Testis (tissue), 3 donors: ENCODE results near the gene URB2. TPM values are rescaled to one million over a fixed set of nuclear protein-coding genes. Genes with fewer than 3 reads are reported as not detected.

ENCODE experiments used
- DNase-seq: peaks from one replicate; pipeline ENCODE4 v3.0.0-alpha.2; 2019
- H3K27ac ChIP-seq, 2 donors: fragments of 200-600 bp; sonication (generic); one replicate each; pipeline ENCODE4 v1.5.1; 2019
- H3K27me3 ChIP-seq: fragments of 200-600 bp; sonication (generic); one replicate; pipeline ENCODE4 v1.5.1; 2019
- H3K36me3 ChIP-seq: fragments of 200-600 bp; sonication (generic); one replicate; pipeline ENCODE4 v1.5.1; 2017; ENCODE audit warnings: low read depth; ENCODE audit errors: missing control alignments
- H3K4me1 ChIP-seq: fragments of 200-600 bp; sonication (generic); one replicate; pipeline ENCODE4 v1.5.1; 2019
- H3K4me3 ChIP-seq, 2 donors: fragments of 200-600 bp; sonication (generic); one replicate each; pipeline ENCODE4 v1.5.1; 2017 to 2019
- H3K9me3 ChIP-seq: fragments of 200-600 bp; sonication (generic); one replicate; pipeline ENCODE4 v1.5.1; 2017
- CTCF ChIP-seq, 3 experiments: fragments of 450-650 bp in 2 of 3; fragments of 200-600 bp in 1 of 3; sonication (generic) in 1 of 3; IDR thresholded peaks; one replicate each; pipeline ENCODE4 v1.5.1; 2016 to 2019; ENCODE audit warnings: antibody characterized with exemption in 3 of 3, mild to moderate bottlenecking in 2 of 3, moderate library complexity in 1 of 3
- POLR2A ChIP-seq: fragments of 450-650 bp; IDR thresholded peaks from one replicate; pipeline ENCODE4 v1.6.1; 2017; ENCODE audit warnings: antibody characterized with exemption, mild to moderate bottlenecking, moderate library complexity
- WGBS, 2 donors: methylation state at CpG; one replicate each; pipeline ENCODE4 v1.1.5; 2018; 5-methylcytosine and 5-hydroxymethylcytosine counted together
- intact Hi-C: fragments of 100-400 bp; cut with DNase I; formaldehyde crosslinking; loops from one replicate; pipeline ENCODE4 v1.15.1; 2023; ENCODE audit warnings: low total_unique reads
- polyA plus RNA-seq: library from polyadenylated mRNA; stranded (reverse); fragments of 350-450 nt; fragmentation: Illumina TruSeq; extraction: RNeasy Lipid Tissue Mini Kit (QIAGEN cat#74804); gene quantifications from one replicate; pipeline ENCODE4 v1.2.3, GENCODE V29; 2014; ENCODE audit warnings: low read depth, low replicate concordance; ENCODE audit not compliant: insufficient read depth
- total RNA-seq, 2 donors: library from RNA; depleted of rRNA; stranded (reverse); fragments of >200 nt; gene quantifications; one replicate each; pipeline ENCODE4 v1.2.3, GENCODE V29; 2016

Gene URB2
- total and polyA plus RNA-seq, 3 donors from 2014 or later: 15.9 to 18.8 (median 18.7) TPM

- intact Hi-C loops: no loop called here
- H3K9me3 ChIP-seq: no peaks in the 10 kb centered on the region
- no peaks in the 10 kb centered on the region for H3K4me1 ChIP-seq
- no peaks in the 10 kb centered on the region for H3K36me3 ChIP-seq
- H3K27ac ChIP-seq: no peak overlapping the region
- no peak overlapping the region for H3K4me3 ChIP-seq
- no peaks in the 10 kb centered on the region for H3K27me3 ChIP-seq
- TF ChIP-seq POLR2A: no peak
- no peak for TF ChIP-seq CTCF (IDR thresholded peaks at IDR 0.05)
- 93 to 100% methylated on average over 4 of the region's 4 CpGs for WGBS, 2 donors
- no peak for DNase-seq
Measured at GRCh38 chr1:229648406-229648805, 22.4 kb downstream of the URB2 start.

- Histone ChIP-seq H3K27me3 (no peaks in the 10 kb centered on the region), H3K4me1 (no peaks in the 10 kb centered on the region), H3K36me3 (no peaks in the 10 kb centered on the region), H3K27ac (no peak overlapping the region), H3K9me3 (no peaks in the 10 kb centered on the region), H3K4me3 (no peak overlapping the region)
- TF ChIP-seq CTCF (IDR thresholded peaks at IDR 0.05) (no peak), POLR2A (no peak)
- no peak for DNase-seq
- intact Hi-C loops: no loop called here
- 88 to 90% methylated on average over 4 of the region's 4 CpGs for WGBS, 2 donors
Measured at GRCh38 chr1:229650045-229650444, 24.0 kb downstream of the URB2 start.

- Histone ChIP-seq H3K36me3 (no peaks in the 10 kb centered on the region), H3K4me1 (no peaks in the 10 kb centered on the region), H3K4me3 (no peak overlapping the region), H3K27ac (no peak overlapping the region), H3K27me3 (no peaks in the 10 kb centered on the region), H3K9me3 (no peaks in the 10 kb centered on the region)
- WGBS, 2 donors: 89 to 97% methylated on average over 3 of the region's 3 CpGs
- TF ChIP-seq POLR2A (no peak), CTCF (IDR thresholded peaks at IDR 0.05) (no peak)
- intact Hi-C loops: no loop called here
- DNase-seq: no peak
Measured at GRCh38 chr1:229651546-229651945, 25.5 kb downstream of the URB2 start.

- H3K4me1 ChIP-seq: no peaks in the 10 kb centered on the region
- H3K36me3 ChIP-seq: no peaks in the 10 kb centered on the region
- no peak overlapping the region for H3K27ac ChIP-seq
- no peak overlapping the region for H3K4me3 ChIP-seq
- DNase-seq: no peak
- H3K27me3 ChIP-seq: no peaks in the 10 kb centered on the region
- 65 to 79% methylated on average over 1 of the region's 1 CpG for WGBS, 2 donors
- TF ChIP-seq CTCF (IDR thresholded peaks at IDR 0.05): no peak
- TF ChIP-seq POLR2A: no peak
- no peaks in the 10 kb centered on the region for H3K9me3 ChIP-seq
- intact Hi-C loops: no loop called here
Measured at GRCh38 chr1:229653420-229653819, 27.4 kb downstream of the URB2 start.

GRCh38 chr1:229655781-229656180 is 29.7 kb downstream of the URB2 start:
- Histone ChIP-seq H3K4me3 (no peak overlapping the region), H3K27me3 (no peaks in the 10 kb centered on the region), H3K4me1 (no peaks in the 10 kb centered on the region), H3K36me3 (no peaks in the 10 kb centered on the region), H3K9me3 (no peaks in the 10 kb centered on the region), H3K27ac (no peak overlapping the region)
- TF ChIP-seq POLR2A (no peak), CTCF (IDR thresholded peaks at IDR 0.05) (no peak)
- intact Hi-C loops: no loop called here
- DNase-seq: no peak
- WGBS, 2 donors: 83 to 94% methylated on average over 5 of the region's 5 CpGs
